Spleen (tissue), 11 donors: ENCODE results near the gene AKAP13. TPM values are rescaled to one million over a fixed set of nuclear protein-coding genes. Genes with fewer than 3 reads are reported as not detected.
"Not testable (repeated sequence)": the region's sequence is repeated elsewhere in the genome, so short reads cannot be mapped to it uniquely, and the experiment has no call there.

ENCODE experiments used
- DNase-seq: peaks from one replicate; pipeline ENCODE4 v3.0.0-alpha.2; 2020
- H3K27ac ChIP-seq, 8 donors: fragments of 200-600 bp; sonication (generic) in 7 of 8; 1 replicate in 4 of 8; 2 replicates in 4 of 8; pipeline versions ENCODE4 v1.5.0 to v1.8.0; 2016 to 2021; ENCODE audit warnings: inconsistent platforms in 4 of 8, mild to moderate bottlenecking in 4 of 8, moderate library complexity in 1 of 8
- H3K27me3 ChIP-seq, 7 donors: fragments of 200-600 bp; sonication (generic) in 6 of 7; replicated peaks in 1 of 7; 1 replicate in 4 of 7; 2 replicates in 3 of 7; pipeline versions ENCODE4 v1.5.0 to v1.8.0; 2016 to 2021; ENCODE audit warnings: inconsistent platforms in 3 of 7, mild to moderate bottlenecking in 1 of 7
- H3K36me3 ChIP-seq, 6 donors: fragments of 200-600 bp; sonication (generic) in 5 of 6; 1 replicate in 4 of 6; 2 replicates in 2 of 6; pipeline versions ENCODE4 v1.5.0 to v1.8.0; 2016 to 2021; ENCODE audit warnings: inconsistent platforms in 2 of 6
- H3K4me1 ChIP-seq, 6 donors: fragments of 200-600 bp; sonication (generic) in 5 of 6; 1 replicate in 3 of 6; 2 replicates in 3 of 6; pipeline versions ENCODE4 v1.5.0 to v1.8.0; 2016 to 2021; ENCODE audit warnings: inconsistent platforms in 3 of 6
- H3K4me3 ChIP-seq, 8 donors: fragments of 200-600 bp; sonication (generic) in 7 of 8; 1 replicate in 4 of 8; 2 replicates in 4 of 8; pipeline versions ENCODE4 v1.5.0 to v1.8.0; 2016 to 2021; ENCODE audit warnings: inconsistent platforms in 4 of 8, mild to moderate bottlenecking in 4 of 8, moderate library complexity in 2 of 8
- H3K9me3 ChIP-seq, 8 donors: fragments of 200-600 bp; sonication (generic) in 7 of 8; 1 replicate in 4 of 8; 2 replicates in 4 of 8; pipeline versions ENCODE4 v1.5.0 to v1.8.0; 2016 to 2021; ENCODE audit warnings: inconsistent platforms in 4 of 8
- POLR2A ChIP-seq, 3 donors: fragments of 450-650 bp; IDR thresholded peaks; one replicate each; pipeline ENCODE4 v1.5.1; 2017; ENCODE audit warnings: antibody characterized with exemption in 3 of 3, mild to moderate bottlenecking in 1 of 3
- POLR2AphosphoS5 ChIP-seq, 3 donors: sonication (generic); formaldehyde crosslinking; IDR thresholded peaks; one replicate each; pipeline ENCODE4 v1.5.1; 2017; ENCODE audit warnings: antibody characterized with exemption in 3 of 3
- WGBS, 5 donors: extraction: QIAGEN DNeasy Blood & Tissue Kit in 3 of 5; methylation state at CpG; one replicate each; pipeline versions ENCODE4 v1.1.5 to v1.1.7; 2013 to 2018; 5-methylcytosine and 5-hydroxymethylcytosine counted together
- intact Hi-C: fragments of 100-400 bp; cut with DNase I; formaldehyde crosslinking; loops from one replicate; pipeline ENCODE4 v1.15.0; 2023; ENCODE audit warnings: low total_unique reads
- polyA plus RNA-seq, 3 donors: library from polyadenylated mRNA; stranded (reverse); fragments of 200-250 nt; gene quantifications; one replicate each; pipeline ENCODE4 v1.2.1, GENCODE V29; 2013
- total RNA-seq, 7 donors: library from RNA; depleted of rRNA in 3 of 7; stranded (reverse); fragments of >200 nt in 3 of 7; fragmentation: NEBNext Ultra II Directional in 4 of 7; extraction: Animal tissue kit (Norgen Biotek cat#: 25700) in 4 of 7; gene quantifications; one replicate each; pipeline versions ENCODE4 v1.1.0 to v1.2.1, GENCODE V29; 2016 to 2021
- TF ChIP-seq, protein P1 (sequence below), 11 experiments: fragments of 200-600 bp in 7 of 11; fragments of 450-650 bp in 4 of 11; sonication (generic) in 4 of 11; IDR thresholded peaks in 8 of 11; conservative IDR thresholded peaks in 3 of 11; 1 replicate in 7 of 11; 2 replicates in 4 of 11; pipeline versions ENCODE4 v1.4.0 to v1.8.0; 2016 to 2021; ENCODE audit warnings: antibody characterized with exemption in 11 of 11, inconsistent platforms in 4 of 11, mild to moderate bottlenecking in 1 of 11
- donor health status: healthy with polysubstance abuse.
- donor health status: DM: no; HTN: no; CAD: no; lungs with moderate emphysema.
- donor health status: DM: no; HTN: no; CAD: no.
- donor health status: Bipolar disorder and iron deficiency.
- donor health status: healthy.
- donor health status: DM: no; HTN: no; CAD: no.
- donor health status: DM: yes; HTN: yes; CAD: no.

Gene AKAP13
- total and polyA plus RNA-seq, 10 donors, result 35.4 to 413 (median 260) TPM

DNA sequence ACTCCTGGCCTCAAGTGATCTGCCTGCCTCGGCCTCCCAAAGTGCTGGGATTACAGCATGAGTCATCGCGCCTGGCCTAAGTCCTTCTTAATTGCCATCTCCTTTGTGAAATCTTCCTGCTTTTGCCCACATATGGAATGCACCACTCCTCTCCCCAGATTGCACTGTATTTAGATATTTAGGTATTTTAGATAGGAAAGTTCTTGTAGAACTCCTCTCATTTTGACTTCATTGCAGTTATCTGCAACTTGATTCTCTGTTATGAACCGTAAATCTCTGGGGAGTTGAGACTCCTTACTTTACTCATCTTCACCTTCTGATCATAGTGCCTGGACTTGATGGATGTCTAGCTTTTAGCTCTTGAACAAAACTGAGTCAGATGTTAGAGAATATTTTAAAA, 150.7 kb downstream of the AKAP13 start:
- 78 to 96% (median 90%) methylated on average over 4 of the region's 4 CpGs for WGBS, 5 donors
- Histone ChIP-seq H3K27me3 (no peaks in the 10 kb centered on the region), H3K4me3 (no peak overlapping the region), H3K9me3 (no peaks in the 10 kb centered on the region), H3K36me3 (peaks cover 0 to 23% (median 0%) of the 10 kb centered on the region in 6 donors), H3K27ac (no peak overlapping the region), H3K4me1 (peaks cover 9 to 82% (median 60%) of the 10 kb centered on the region in 6 donors)
- intact Hi-C loops, result no loop called here
- TF ChIP-seq POLR2A (IDR thresholded peaks at IDR 0.05) (no peak), POLR2AphosphoS5 (IDR thresholded peaks at IDR 0.05) (no peak)
- TF ChIP-seq, protein P1, sequence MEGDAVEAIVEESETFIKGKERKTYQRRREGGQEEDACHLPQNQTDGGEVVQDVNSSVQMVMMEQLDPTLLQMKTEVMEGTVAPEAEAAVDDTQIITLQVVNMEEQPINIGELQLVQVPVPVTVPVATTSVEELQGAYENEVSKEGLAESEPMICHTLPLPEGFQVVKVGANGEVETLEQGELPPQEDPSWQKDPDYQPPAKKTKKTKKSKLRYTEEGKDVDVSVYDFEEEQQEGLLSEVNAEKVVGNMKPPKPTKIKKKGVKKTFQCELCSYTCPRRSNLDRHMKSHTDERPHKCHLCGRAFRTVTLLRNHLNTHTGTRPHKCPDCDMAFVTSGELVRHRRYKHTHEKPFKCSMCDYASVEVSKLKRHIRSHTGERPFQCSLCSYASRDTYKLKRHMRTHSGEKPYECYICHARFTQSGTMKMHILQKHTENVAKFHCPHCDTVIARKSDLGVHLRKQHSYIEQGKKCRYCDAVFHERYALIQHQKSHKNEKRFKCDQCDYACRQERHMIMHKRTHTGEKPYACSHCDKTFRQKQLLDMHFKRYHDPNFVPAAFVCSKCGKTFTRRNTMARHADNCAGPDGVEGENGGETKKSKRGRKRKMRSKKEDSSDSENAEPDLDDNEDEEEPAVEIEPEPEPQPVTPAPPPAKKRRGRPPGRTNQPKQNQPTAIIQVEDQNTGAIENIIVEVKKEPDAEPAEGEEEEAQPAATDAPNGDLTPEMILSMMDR (IDR thresholded peaks at IDR 0.05 in 8 of 11, conservative IDR thresholded peaks at IDR 0.05 in 3 of 11), result no peak
- DNase-seq, result no peak

GRCh38 chr15:85532689-85533088, 152.3 kb downstream of the AKAP13 start:
- Histone ChIP-seq H3K27ac (peak overlapping the region in 5 of 8 donors; percentile 29 to 92 (median 89)), H3K4me1 (peaks cover 9 to 82% (median 69%) of the 10 kb centered on the region in 6 donors), H3K4me3 (no peak overlapping the region), H3K36me3 (peaks cover 0 to 11% (median 0%) of the 10 kb centered on the region in 6 donors), H3K27me3 (no peaks in the 10 kb centered on the region), H3K9me3 (no peaks in the 10 kb centered on the region)
- no peak for DNase-seq
- WGBS, 5 donors, result 77 to 94% (median 84%) methylated on average over 3 of the region's 3 CpGs
- intact Hi-C loops, result no loop called here
- TF ChIP-seq POLR2A (IDR thresholded peaks at IDR 0.05) (no peak), POLR2AphosphoS5 (IDR thresholded peaks at IDR 0.05) (no peak)
- TF ChIP-seq, protein P1 (IDR thresholded peaks at IDR 0.05 in 8 of 11, conservative IDR thresholded peaks at IDR 0.05 in 3 of 11), result no peak

- H3K27ac ChIP-seq, result peak overlapping the region; percentile 24 to 92 (median 80)
- H3K36me3 ChIP-seq, result peaks cover 0 to 11% (median 0%) of the 10 kb centered on the region in 6 donors
- H3K9me3 ChIP-seq, result no peaks in the 10 kb centered on the region
- 31 to 69% (median 50%) methylated on average over 2 of the region's 2 CpGs for WGBS, 5 donors
- DNase-seq, result no peak
- H3K4me1 ChIP-seq, result peaks cover 9 to 78% (median 64%) of the 10 kb centered on the region in 6 donors
- intact Hi-C loops, result no loop called here
- no peaks in the 10 kb centered on the region for H3K27me3 ChIP-seq
- H3K4me3 ChIP-seq, result peak overlapping the region in 1 of 8 donors; percentile 36
- TF ChIP-seq, protein P1 (IDR thresholded peaks at IDR 0.05 in 8 of 11, conservative IDR thresholded peaks at IDR 0.05 in 3 of 11), result no peak
- peak in 1 of 3 donors; percentile 74 for TF ChIP-seq POLR2AphosphoS5 (IDR thresholded peaks at IDR 0.05)
- TF ChIP-seq POLR2A (IDR thresholded peaks at IDR 0.05), result no peak
These were observed 153.6 kb downstream of the AKAP13 start for GRCh38 chr15:85534031-85534430.

DNA sequence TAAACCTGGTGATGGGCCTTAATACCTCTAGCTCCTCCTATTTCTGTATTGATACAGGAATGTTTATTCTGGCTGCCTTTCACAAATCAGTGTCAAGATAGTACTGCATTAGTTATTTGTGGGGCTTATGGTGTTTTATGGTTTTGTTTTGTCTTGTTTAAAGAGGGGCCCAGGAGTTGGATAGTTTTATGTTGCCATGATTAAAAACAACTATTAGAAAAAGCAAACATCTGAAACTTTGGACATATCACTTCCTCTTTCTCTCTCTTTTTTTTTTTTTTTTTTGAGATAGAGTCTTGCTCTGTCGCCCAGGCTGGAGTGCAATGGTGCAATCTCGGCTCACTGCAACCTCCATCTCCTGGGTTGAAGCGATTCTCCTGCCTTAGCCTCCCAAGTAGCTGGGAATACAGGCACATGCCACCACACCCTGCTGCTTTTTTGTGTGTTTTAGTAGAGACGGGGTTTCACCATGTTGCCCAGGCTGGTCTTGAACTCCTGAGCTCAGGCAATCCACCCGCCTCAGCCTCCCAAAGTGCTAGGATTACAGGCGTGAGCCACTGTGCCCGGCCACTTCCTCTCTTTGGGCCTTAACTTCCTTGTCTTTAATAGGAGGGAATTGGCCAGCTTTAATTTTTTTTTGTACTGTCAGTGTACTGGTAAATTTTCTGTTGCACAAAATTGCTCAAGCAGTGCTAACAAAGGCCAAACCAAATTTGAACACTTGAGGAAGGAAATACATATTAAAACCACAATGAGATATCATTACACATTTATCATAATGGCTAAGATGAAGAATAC, 155.3 kb downstream of the AKAP13 start:
- peak in 2 of 3 donors; percentile 40 to 41 for TF ChIP-seq POLR2AphosphoS5 (IDR thresholded peaks at IDR 0.05)
- intact Hi-C loops, H3K36me3 ChIP-seq, H3K9me3 ChIP-seq, H3K27me3 ChIP-seq: not testable (repeated sequence)
- 28 to 54% (median 39%) methylated on average over 7 of the region's 7 CpGs for WGBS, 5 donors
- H3K4me1 ChIP-seq, result peaks cover 13 to 95% (median 79%) of the 10 kb centered on the region in 6 donors
- peak; percentile 77 for DNase-seq
- H3K4me3 ChIP-seq, result peak overlapping the region in 1 of 8 donors; percentile 33
- peak overlapping the region; percentile 29 to 92 (median 80) for H3K27ac ChIP-seq
